Activated CD8-positive, alpha-beta T cell treated with anti-CD3 and anti-CD28 coated beads for 36 hours (primary cell): ENCODE results near the gene LAMTOR5. TPM values are rescaled to one million over a fixed set of nuclear protein-coding genes. Genes with fewer than 3 reads are reported as not detected.

Source experiments
- ATAC-seq: fragments of 200-7000 bp; cut with Tn5 transposase; one replicate; pipeline ENCODE4 v1.10.0; 2021; ENCODE audit warnings: mild to moderate bottlenecking, moderate library complexity
- CTCF ChIA-PET: fragments of 350-600 bp; sonication (Branson Sonifier 250); formaldehyde crosslinking; loops from one replicate; lab custom pipeline; 2021; ENCODE audit warnings: antibody characterized with exemption; lab: Charles Lee
- POLR2A ChIA-PET: fragments of 350-600 bp; sonication (Branson Sonifier 250); formaldehyde crosslinking; loops from one replicate; lab custom pipeline; 2021; ENCODE audit warnings: antibody characterized with exemption; lab: Charles Lee
- DNase-seq: peaks from one replicate; pipeline ENCODE4 v3.0.0-alpha.2; 2020
- H3K27ac Mint-ChIP-seq: one replicate; pipeline ENCODE4 v1.8.0; 2021; ENCODE audit warnings: mild to moderate bottlenecking, mixed read lengths
- H3K27me3 Mint-ChIP-seq: one replicate; pipeline ENCODE4 v1.8.0; 2021; ENCODE audit warnings: mixed read lengths
- H3K36me3 Mint-ChIP-seq: one replicate; pipeline ENCODE4 v1.8.0; 2021; ENCODE audit warnings: low read depth, mixed read lengths
- H3K4me1 Mint-ChIP-seq: one replicate; pipeline ENCODE4 v1.8.0; 2021; ENCODE audit warnings: low read depth, mixed read lengths
- H3K4me3 Mint-ChIP-seq: one replicate; pipeline ENCODE4 v1.8.0; 2021; ENCODE audit warnings: mild to moderate bottlenecking, moderate library complexity, mixed read lengths
- H3K9me3 Mint-ChIP-seq: one replicate; pipeline ENCODE4 v1.8.0; 2021; ENCODE audit warnings: mixed read lengths
- CTCF ChIP-seq: fragments of 200-600 bp; IDR thresholded peaks from one replicate; pipeline ENCODE4 v1.8.0; 2022; ENCODE audit warnings: antibody characterized with exemption, mild to moderate bottlenecking
- intact Hi-C: fragments of 100-400 bp; cut with micrococcal nuclease; formaldehyde crosslinking; loops from one replicate; pipeline ENCODE4 v1.10.0; 2022
- total RNA-seq, 2 experiments: library from RNA; stranded (reverse); gene quantifications; one replicate each; pipeline ENCODE4 v1.2.3, GENCODE V29; 2021

The LAMTOR5 gene
- total RNA-seq, 2 experiments from 2014 or later = 154 to 160 TPM

- peaks cover 4% of the 10 kb centered on the region for H3K27me3 Mint-ChIP-seq
- no peak overlapping the region for H3K4me3 Mint-ChIP-seq
- H3K36me3 Mint-ChIP-seq = no peaks in the 10 kb centered on the region
- no peaks in the 10 kb centered on the region for H3K9me3 Mint-ChIP-seq
- ATAC-seq (no peak), DNase-seq (no peak)
- ChIA-PET CTCF (interaction anchor here (1.1 to 6.9 kb wide), 4 partner anchors 17 to 251 kb away, joined by 3 to 31 read pairs (median 6); no protein-coding TSS in a partner anchor), POLR2A (interaction anchor here (2.1 kb wide), 1 partner anchor 15 kb away, joined by 6 read pairs; no protein-coding TSS in a partner anchor)
- H3K4me1 Mint-ChIP-seq = no peaks in the 10 kb centered on the region
- intact Hi-C loops = no loop called here
- H3K27ac Mint-ChIP-seq = no peak overlapping the region
- no peak for TF ChIP-seq CTCF
These were observed 46.3 kb upstream of the LAMTOR5 start for GRCh38 chr1:110453829-110454228.

GRCh38 chr1:110452330-110452729, 44.8 kb upstream of the LAMTOR5 start:
- Mint-ChIP-seq H3K9me3 (no peaks in the 10 kb centered on the region), H3K27me3 (peaks cover 4% of the 10 kb centered on the region), H3K4me3 (no peak overlapping the region), H3K4me1 (no peaks in the 10 kb centered on the region), H3K27ac (no peak overlapping the region), H3K36me3 (no peaks in the 10 kb centered on the region)
- POLR2A ChIA-PET = interaction anchor here (0.9 to 2.1 kb wide), 4 partner anchors 11 to 238 kb away, joined by 3 to 6 read pairs (median 4); no protein-coding TSS in a partner anchor
- CTCF ChIA-PET = interaction anchor here (0.9 to 6.9 kb wide), 5 partner anchors 8 to 578 kb away, joined by 3 to 31 read pairs (median 5); no protein-coding TSS in a partner anchor
- ATAC-seq (no peak), DNase-seq (no peak)
- intact Hi-C loops = no loop called here
- TF ChIP-seq CTCF = no peak

GRCh38 chr1:110450929-110451328, 43.4 kb upstream of the LAMTOR5 start, which contains the start of gene PROK1:
Gene PROK1 (plus strand): TSS chr1:110451149. CDS start chr1:110451217, 68 bp downstream.
- Mint-ChIP-seq H3K4me3 (no peak within 1 kb of the TSS), H3K9me3 (no peaks in the 10 kb centered on the region), H3K4me1 (no peaks in the 10 kb centered on the region), H3K27me3 (peaks cover 4% of the 10 kb centered on the region), H3K27ac (no peak within 1 kb of the TSS), H3K36me3 (no peaks in the 10 kb centered on the region)
- no peak for DNase-seq
- intact Hi-C loops = no loop called here
- no peak for TF ChIP-seq CTCF
- CTCF ChIA-PET = interaction anchor here (1.1 to 6.9 kb wide), 3 partner anchors 9 to 45 kb away, joined by 4 to 31 read pairs (median 7); no protein-coding TSS in a partner anchor
- POLR2A ChIA-PET = no interaction called here
- no peak for ATAC-seq

- POLR2A ChIA-PET = no interaction called here
These were observed 42.5 kb upstream of the LAMTOR5 start for GRCh38 chr1:110449661-110450651.

More at GRCh38 chr1:110449661-110450651, 42.5 kb upstream of the LAMTOR5 start:
- intact Hi-C loops = no loop called here
- ATAC-seq (no peak), DNase-seq (no peak)
- Mint-ChIP-seq H3K9me3 (no peaks in the 10 kb centered on the region), H3K36me3 (no peaks in the 10 kb centered on the region), H3K27me3 (peaks cover 4% of the 10 kb centered on the region), H3K27ac (no peak overlapping the region), H3K4me1 (no peaks in the 10 kb centered on the region), H3K4me3 (no peak overlapping the region)
- CTCF ChIA-PET = interaction anchor here (1.3 to 6.9 kb wide), 4 partner anchors 10 to 243 kb away, joined by 3 to 31 read pairs (median 4); no protein-coding TSS in a partner anchor
- no peak for TF ChIP-seq CTCF
